IMR-90 (cell line): ENCODE measurements around the gene C14orf39. TPM values are rescaled to one million over a fixed set of nuclear protein-coding genes. Genes with fewer than 3 reads are reported as not detected.

Experiments used
- polyA plus RNA-seq, 3 experiments: library from polyadenylated mRNA; depleted of rRNA; stranded (reverse); fragments of >200 nt; gene quantifications; 2 replicates each; pipeline ENCODE4 v1.2.3, GENCODE V29; 2012; ENCODE audit warnings: low replicate concordance in 1 of 3
- total RNA-seq: library from RNA; depleted of rRNA; stranded (reverse); fragments of >200 nt; gene quantifications from 2 replicates; pipeline ENCODE4 v1.2.3, GENCODE V29; 2012; rRNA removed

Gene C14orf39
- total and polyA plus RNA-seq, 2 of the 4 experiments (the other 2 are of a cell fraction), result 0.36 to 0.38 TPM

Other genes with a start within 250 kb of the C14orf39 start
- gene PPM1A, start 236.8 kb downstream of the C14orf39 start, total RNA-seq, result 14.3 and 22.8 TPM in 2 replicates
- gene PPM1A, start 236.8 kb downstream of the C14orf39 start, polyA plus RNA-seq (2012; rRNA removed), result 11.3 and 15.1 TPM in 2 replicates
- not detected in 2 replicates for gene SIX6, start 23.1 kb upstream of the C14orf39 start, total RNA-seq
- gene SIX6, start 23.1 kb upstream of the C14orf39 start, polyA plus RNA-seq (2012; rRNA removed), result not detected in 2 replicates
- gene SIX1, start 163.4 kb upstream of the C14orf39 start, total RNA-seq, result 7.7 and 8.6 TPM in 2 replicates
- 15.0 and 15.1 TPM in 2 replicates for gene SIX1, start 163.4 kb upstream of the C14orf39 start, polyA plus RNA-seq (2012; rRNA removed)
- 28.1 and 42.7 TPM in 2 replicates for gene SIX4, start 238.3 kb upstream of the C14orf39 start, total RNA-seq
- 5.5 and 7.1 TPM in 2 replicates for gene SIX4, start 238.3 kb upstream of the C14orf39 start, polyA plus RNA-seq (2012; rRNA removed)
- gene MNAT1, start 248.7 kb upstream of the C14orf39 start, total RNA-seq, result 48.2 and 53.9 TPM in 2 replicates
- gene MNAT1, start 248.7 kb upstream of the C14orf39 start, polyA plus RNA-seq (2012; rRNA removed), result 46.3 and 53.0 TPM in 2 replicates